ENCODE measurements around the gene SOX13.

- TF ChIP-seq, protein P1, sequence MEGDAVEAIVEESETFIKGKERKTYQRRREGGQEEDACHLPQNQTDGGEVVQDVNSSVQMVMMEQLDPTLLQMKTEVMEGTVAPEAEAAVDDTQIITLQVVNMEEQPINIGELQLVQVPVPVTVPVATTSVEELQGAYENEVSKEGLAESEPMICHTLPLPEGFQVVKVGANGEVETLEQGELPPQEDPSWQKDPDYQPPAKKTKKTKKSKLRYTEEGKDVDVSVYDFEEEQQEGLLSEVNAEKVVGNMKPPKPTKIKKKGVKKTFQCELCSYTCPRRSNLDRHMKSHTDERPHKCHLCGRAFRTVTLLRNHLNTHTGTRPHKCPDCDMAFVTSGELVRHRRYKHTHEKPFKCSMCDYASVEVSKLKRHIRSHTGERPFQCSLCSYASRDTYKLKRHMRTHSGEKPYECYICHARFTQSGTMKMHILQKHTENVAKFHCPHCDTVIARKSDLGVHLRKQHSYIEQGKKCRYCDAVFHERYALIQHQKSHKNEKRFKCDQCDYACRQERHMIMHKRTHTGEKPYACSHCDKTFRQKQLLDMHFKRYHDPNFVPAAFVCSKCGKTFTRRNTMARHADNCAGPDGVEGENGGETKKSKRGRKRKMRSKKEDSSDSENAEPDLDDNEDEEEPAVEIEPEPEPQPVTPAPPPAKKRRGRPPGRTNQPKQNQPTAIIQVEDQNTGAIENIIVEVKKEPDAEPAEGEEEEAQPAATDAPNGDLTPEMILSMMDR (IDR thresholded peaks at IDR 0.05), result no peak
- no peak for TF ChIP-seq EP300 (IDR thresholded peaks at IDR 0.05)
- no peak for TF ChIP-seq POLR2A (IDR thresholded peaks at IDR 0.05)
Observed at GRCh38 chr1:204033306-204033705, 39.6 kb upstream of the SOX13 start.

Measured in tibial nerve (tissue), 4 donors.